AG04449 (cell line): Measurements from ENCODE around the gene MYBPH.

ENCODE experiments used
- CTCF ChIA-PET: fragments of 350-600 bp; formaldehyde crosslinking; extraction: SDS; loops from one replicate; lab custom pipeline; 2021; ENCODE audit warnings: antibody characterized with exemption; lab: Yijun Ruan, JAX
- POLR2A ChIA-PET: fragments of 400-600, 350-600 bp; formaldehyde crosslinking; extraction: SDS; loops from one replicate; lab custom pipeline; 2020; ENCODE audit warnings: antibody characterized with exemption, inconsistent platforms; lab: Yijun Ruan, JAX
- DNase-seq: peaks from one replicate; pipeline ENCODE4 v3.0.0-alpha.2; 2010; ENCODE audit warnings: low read depth, low spot score
- H3K4me3 ChIP-seq: 2 replicates; pipeline ENCODE4 v1.5.1; 2011; ENCODE audit warnings: low read depth, mild to moderate bottlenecking, control low read depth, low read length
- CTCF ChIP-seq: IDR thresholded peaks from one replicate; pipeline ENCODE4 v1.5.1; 2011; ENCODE audit warnings: mild to moderate bottlenecking, moderate library complexity, low read length, control low read depth, inconsistent platforms; ENCODE audit not compliant: insufficient read depth; ENCODE audit errors: missing control alignments

Gene MYBPH

GRCh38 chr1:203158960-203159665 lies 16.5 kb downstream of the MYBPH start:
- ChIA-PET POLR2A (interaction anchor here (0.6 kb wide), 1 partner anchor 272 kb away, joined by 3 read pairs; no protein-coding TSS in a partner anchor), CTCF (interaction anchor here (1.0 to 10.6 kb wide), 5 partner anchors 12 to 120 kb away, joined by 3 to 106 read pairs (median 4); partner anchors contain the start of gene MYBPH)
- H3K4me3 ChIP-seq = no peak overlapping the region
- DNase-seq = no peak
- no peak for TF ChIP-seq CTCF

DNA sequence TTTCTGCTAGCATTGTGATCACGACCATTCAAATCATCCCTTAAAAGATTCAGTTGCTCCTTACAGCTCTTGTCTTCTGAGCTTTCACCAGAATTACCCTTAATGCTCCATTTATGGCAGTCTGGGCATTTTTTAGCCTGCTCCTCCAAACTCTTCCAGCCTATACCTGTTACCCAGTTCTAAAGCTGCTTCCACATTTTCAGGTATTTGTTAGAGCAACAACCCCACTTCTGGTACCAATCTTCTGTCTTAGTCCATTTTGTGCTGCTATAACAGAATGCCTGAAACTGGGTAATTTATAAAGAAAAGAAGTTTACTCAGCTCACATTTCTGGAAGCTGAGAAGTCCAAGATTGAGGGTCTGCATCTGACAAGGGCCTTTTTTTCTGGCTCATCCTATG lies 17.2 kb downstream of the MYBPH start:
- DNase-seq = no peak
- POLR2A ChIA-PET = interaction anchor here (0.6 kb wide), 1 partner anchor 272 kb away, joined by 3 read pairs; no protein-coding TSS in a partner anchor
- CTCF ChIA-PET = interaction anchor here (1.0 to 10.6 kb wide), 5 partner anchors 11 to 119 kb away, joined by 3 to 106 read pairs (median 4); partner anchors contain the start of gene MYBPH
- no peak for TF ChIP-seq CTCF
- H3K4me3 ChIP-seq = no peak overlapping the region

- ChIA-PET POLR2A (no interaction called here), CTCF (interaction anchor here (3.7 to 10.6 kb wide), 2 partner anchors 16 to 17 kb away, joined by 35 to 106 read pairs; partner anchors contain the start of gene MYBPH)
- TF ChIP-seq CTCF = no peak
- H3K4me3 ChIP-seq = no peak overlapping the region
- no peak for DNase-seq
Measured at GRCh38 chr1:203156280-203156679, 19.3 kb downstream of the MYBPH start.

- POLR2A ChIA-PET = no interaction called here
- TF ChIP-seq CTCF = no peak
- CTCF ChIA-PET = interaction anchor here (0.7 to 5.5 kb wide), 8 partner anchors 17 to 115 kb away, joined by 3 to 52 read pairs (median 6); partner anchors contain the start of gene ADORA1
- DNase-seq = no peak
- no peak overlapping the region for H3K4me3 ChIP-seq
Measured at GRCh38 chr1:203153989-203154821, 21.4 kb downstream of the MYBPH start.

GRCh38 chr1:203153051-203153988 lies 22.3 kb downstream of the MYBPH start:
- ChIA-PET CTCF (interaction anchor here (0.8 to 5.5 kb wide), 8 partner anchors 15 to 118 kb away, joined by 3 to 52 read pairs (median 6); partner anchors contain the start of gene ADORA1), POLR2A (interaction anchor here (1.1 kb wide), 1 partner anchor 19 kb away, joined by 3 read pairs; no protein-coding TSS in a partner anchor)
- TF ChIP-seq CTCF = no peak
- no peak overlapping the region for H3K4me3 ChIP-seq
- no peak for DNase-seq
